GM12892 (cell line): ENCODE measurements around the gene MYOG.

Experiments
- POLR2A ChIP-seq: IDR thresholded peaks from 2 replicates; pipeline ENCODE4 v1.6.1; 2011; ENCODE audit warnings: low read depth, low read length, control low read depth
- POLR2AphosphoS5 ChIP-seq: IDR thresholded peaks from 2 replicates; pipeline ENCODE4 v1.6.1; 2011; ENCODE audit warnings: low read depth, low read length, control low read depth
- TAF1 ChIP-seq: IDR thresholded peaks from 2 replicates; pipeline ENCODE4 v1.6.1; 2011; ENCODE audit warnings: low read depth, mild to moderate bottlenecking, control low read depth, low read length, borderline replicate concordance

- no peak for TF ChIP-seq POLR2A
- no peak for TF ChIP-seq TAF1
- no peak for TF ChIP-seq POLR2AphosphoS5
Observed at GRCh38 chr1:203124546-203125317, 38.9 kb upstream of the MYOG start.
